Glutamatergic neuron (in vitro differentiated cells): Measurements from ENCODE around the gene MYOF. TPM values are rescaled to one million over a fixed set of nuclear protein-coding genes. Genes with fewer than 3 reads are reported as not detected.

Experiments
- DNase-seq: peaks from one replicate; pipeline ENCODE4 v3.0.0; 2022
- H3K27ac Mint-ChIP-seq: one replicate; pipeline ENCODE4 v1.8.0; 2020; ENCODE audit warnings: mild to moderate bottlenecking, mixed read lengths, inconsistent platforms; ENCODE audit not compliant: unreplicated experiment
- H3K27me3 Mint-ChIP-seq: one replicate; pipeline ENCODE4 v1.8.0; 2020; ENCODE audit warnings: mild to moderate bottlenecking, moderate library complexity, mixed read lengths, inconsistent platforms; ENCODE audit not compliant: unreplicated experiment
- H3K36me3 Mint-ChIP-seq: one replicate; pipeline ENCODE4 v1.8.0; 2020; ENCODE audit warnings: mild to moderate bottlenecking, mixed read lengths, inconsistent platforms; ENCODE audit not compliant: unreplicated experiment
- H3K4me1 Mint-ChIP-seq: one replicate; pipeline ENCODE4 v1.8.0; 2020; ENCODE audit warnings: mild to moderate bottlenecking, low read depth, mixed read lengths, inconsistent platforms; ENCODE audit not compliant: unreplicated experiment
- H3K4me3 Mint-ChIP-seq: one replicate; pipeline ENCODE4 v1.8.0; 2020; ENCODE audit warnings: mild to moderate bottlenecking, mixed read lengths, inconsistent platforms; ENCODE audit not compliant: unreplicated experiment
- H3K9me3 Mint-ChIP-seq: one replicate; pipeline ENCODE4 v1.8.0; 2020; ENCODE audit warnings: mild to moderate bottlenecking, moderate library complexity, mixed read lengths, inconsistent platforms; ENCODE audit not compliant: unreplicated experiment
- CTCF ChIP-seq: fragments of 200-600 bp; sonication (generic); IDR thresholded peaks from one replicate; pipeline ENCODE4 v1.5.0; 2021; ENCODE audit not compliant: partially characterized antibody, unreplicated experiment
- total RNA-seq: library from RNA; stranded (reverse); fragmentation: NEBNext Ultra II Directional; extraction: Animal tissue kit (Norgen Biotek cat#: 25700); gene quantifications from one replicate; pipeline ENCODE4 v1.2.1, GENCODE V29; 2021; ENCODE audit not compliant: unreplicated experiment

MYOF gene
- total RNA-seq, 1 donor from 2014 or later = 0.42 TPM

GRCh38 chr10:93451244-93451947 is 30.7 kb downstream of the MYOF start:
- no peak for TF ChIP-seq CTCF
- Mint-ChIP-seq H3K36me3 (no peaks in the 10 kb centered on the region), H3K9me3 (no peaks in the 10 kb centered on the region), H3K4me3 (no peak overlapping the region), H3K27ac (no peak overlapping the region), H3K27me3 (no peaks in the 10 kb centered on the region), H3K4me1 (no peaks in the 10 kb centered on the region)
- no peak for DNase-seq

GRCh38 chr10:93447970-93448369 is 34.2 kb downstream of the MYOF start:
- no peaks in the 10 kb centered on the region for H3K27me3 Mint-ChIP-seq
- H3K4me1 Mint-ChIP-seq = peaks cover 9% of the 10 kb centered on the region
- H3K36me3 Mint-ChIP-seq = no peaks in the 10 kb centered on the region
- H3K4me3 Mint-ChIP-seq = no peak overlapping the region
- no peak for TF ChIP-seq CTCF
- no peak overlapping the region for H3K27ac Mint-ChIP-seq
- no peaks in the 10 kb centered on the region for H3K9me3 Mint-ChIP-seq
- DNase-seq = no peak

GRCh38 chr10:93447019-93447418 is 35.1 kb downstream of the MYOF start:
- no peaks in the 10 kb centered on the region for H3K9me3 Mint-ChIP-seq
- DNase-seq = no peak
- no peaks in the 10 kb centered on the region for H3K27me3 Mint-ChIP-seq
- H3K27ac Mint-ChIP-seq = no peak overlapping the region
- no peak overlapping the region for H3K4me3 Mint-ChIP-seq
- H3K36me3 Mint-ChIP-seq = no peaks in the 10 kb centered on the region
- peaks cover 9% of the 10 kb centered on the region for H3K4me1 Mint-ChIP-seq
- no peak for TF ChIP-seq CTCF

DNA sequence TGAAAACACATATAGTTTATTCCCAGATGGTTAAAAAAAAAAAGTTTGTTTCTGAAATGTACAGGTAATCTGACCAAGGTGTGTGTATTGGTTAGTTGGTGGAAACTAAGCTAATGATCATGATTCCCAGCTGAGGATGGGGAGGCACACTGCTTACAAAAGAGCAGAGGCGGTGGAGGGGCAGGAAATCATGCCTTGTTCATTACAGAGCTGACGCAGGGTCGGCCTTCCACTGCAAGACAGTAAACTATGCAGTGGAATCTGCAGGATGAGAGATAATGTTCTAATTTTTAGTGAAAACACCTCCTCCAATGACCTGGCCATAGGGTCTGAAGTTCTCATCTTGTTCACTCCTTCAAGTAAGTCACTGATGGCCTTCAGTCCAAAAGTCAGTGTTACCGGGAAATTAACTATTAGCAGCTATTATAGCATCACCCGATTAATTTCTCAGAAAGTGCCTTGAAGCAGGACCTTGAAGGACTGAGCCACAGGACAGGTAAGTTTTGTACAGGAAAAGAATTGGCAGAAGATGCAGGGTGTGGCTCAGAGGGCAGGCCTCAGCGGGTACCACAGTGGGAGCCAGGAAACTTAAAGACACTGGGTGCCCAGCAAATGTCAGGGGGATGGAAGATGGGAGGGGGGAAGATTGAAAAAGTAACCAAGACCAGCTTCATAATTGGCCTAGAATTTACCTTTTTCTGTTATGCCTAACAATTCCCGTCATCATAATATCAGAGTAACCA is 36.0 kb downstream of the MYOF start:
- no peak overlapping the region for H3K4me3 Mint-ChIP-seq
- H3K36me3 Mint-ChIP-seq = no peaks in the 10 kb centered on the region
- no peak overlapping the region for H3K27ac Mint-ChIP-seq
- H3K9me3 Mint-ChIP-seq = peaks cover 2% of the 10 kb centered on the region
- DNase-seq = no peak
- no peaks in the 10 kb centered on the region for H3K27me3 Mint-ChIP-seq
- peaks cover 12% of the 10 kb centered on the region for H3K4me1 Mint-ChIP-seq
- TF ChIP-seq CTCF = no peak
